ENCODE results near the gene OR51E2.

- no peak for TF ChIP-seq POLR2AphosphoS5 (IDR thresholded peaks at IDR 0.05; ENCODE audit: low read depth, low read length)
- no peak for TF ChIP-seq TAF1 (IDR thresholded peaks at IDR 0.05; ENCODE audit: borderline replicate concordance, insufficient read depth, low read length)
- TF ChIP-seq FOXP2 (optimal IDR thresholded peaks at IDR 0.05; ENCODE audit: borderline replicate concordance, extremely low read depth, extremely low read length, insufficient read depth): no peak
- TF ChIP-seq SIN3A (IDR thresholded peaks at IDR 0.05; ENCODE audit: borderline replicate concordance, insufficient read depth, low read length): no peak
Observed at GRCh38 chr11:4673781-4674180, 23.9 kb downstream of the OR51E2 start.
